DLD1 (cell line): Measurements from ENCODE around the gene SLC8A2.

Experiments
- in situ Hi-C: cut with HindIII; loops from 2 replicates; pipeline ENCODE4 v1.10.0; 2017; ENCODE audit warnings: low sequenced_read_pairs

SLC8A2 gene

DNA sequence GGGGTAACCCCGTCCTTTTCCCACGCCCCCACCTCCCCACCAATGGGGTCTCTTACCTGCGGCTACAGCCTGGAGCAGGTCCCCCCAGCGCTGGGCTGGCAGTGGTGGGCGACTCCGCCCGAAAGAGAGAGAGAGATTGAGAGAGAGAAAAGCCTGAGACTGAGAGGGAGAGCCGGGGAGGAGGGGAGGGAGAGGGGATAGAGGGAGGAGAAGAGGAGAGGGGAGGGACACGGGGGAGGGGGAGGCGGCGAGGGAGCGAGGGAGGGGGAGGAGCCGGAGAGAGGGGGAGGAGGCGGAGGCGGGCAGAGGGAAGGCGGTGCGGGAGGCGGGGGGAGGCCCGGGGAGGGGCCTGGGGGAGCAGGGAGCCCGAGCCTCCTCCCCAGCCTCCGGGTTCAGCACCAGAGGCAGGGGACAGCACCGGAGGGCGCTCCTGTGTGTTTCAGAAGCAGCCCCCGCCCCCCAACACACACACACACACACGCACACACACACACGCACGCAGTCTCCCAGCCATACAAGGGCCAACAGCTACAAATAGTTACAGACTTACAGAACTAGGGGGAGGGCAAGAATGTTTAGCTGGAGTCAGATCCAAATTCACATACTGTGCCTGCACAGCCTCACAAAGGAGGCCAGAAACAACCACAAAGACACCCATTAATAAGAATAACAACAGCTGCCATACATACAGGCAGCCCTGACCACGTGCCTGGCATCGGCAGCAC, at the start of gene SLC8A2:
SLC8A2 (minus strand) TSS at position 161 of the 725 bp plus-strand sequence. CDS start 5,490 bp downstream, outside the sequence.
- in situ Hi-C loops, result no loop called here

DNA sequence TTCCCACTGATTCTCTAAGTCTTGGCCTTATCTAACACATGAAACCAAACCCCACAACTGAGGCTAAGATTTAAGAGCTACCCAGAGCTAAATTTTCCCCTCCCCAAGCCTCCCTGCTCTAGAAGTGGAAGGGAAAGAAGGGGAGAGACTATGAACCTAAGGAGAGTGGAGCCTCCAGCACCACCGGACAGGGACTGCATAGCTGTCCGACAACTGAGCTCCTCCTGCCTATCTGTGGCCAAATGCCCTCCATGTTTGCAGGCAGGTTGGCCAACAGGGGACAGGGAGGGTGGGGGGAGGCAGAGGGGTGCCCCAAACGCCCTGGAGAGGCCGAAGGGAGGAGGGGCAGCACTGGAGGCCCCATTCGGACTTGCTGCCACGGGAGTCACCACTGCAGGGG, 49.1 kb upstream of the SLC8A2 start:
- in situ Hi-C loops, result no loop called here

- in situ Hi-C loops, result no loop called here
These were observed 48.7 kb upstream of the SLC8A2 start for GRCh38 chr19:47520343-47520806.

DNA sequence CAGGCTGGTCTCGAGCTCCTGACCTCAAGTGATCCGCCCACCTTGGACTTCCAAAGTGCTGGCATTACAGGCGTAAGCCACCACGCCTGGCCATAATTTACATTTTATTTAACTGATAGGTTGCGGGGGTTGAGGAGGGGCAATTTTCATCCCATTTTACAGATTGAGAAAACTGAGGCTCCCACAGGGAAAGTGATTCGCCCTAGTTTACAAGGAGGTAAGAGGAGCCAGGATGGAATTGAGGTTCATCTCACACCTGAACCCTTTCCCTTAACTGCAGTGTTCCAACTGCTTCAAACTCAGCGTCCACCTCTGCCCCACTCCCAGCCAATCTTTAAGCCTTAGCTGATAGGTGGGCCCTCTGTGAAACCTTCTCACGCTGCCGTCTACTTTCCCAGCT, 47.2 kb upstream of the SLC8A2 start:
- in situ Hi-C loops, result no loop called here

GRCh38 chr19:47518139-47518538, 46.4 kb upstream of the SLC8A2 start:
- in situ Hi-C loops, result no loop called here

GRCh38 chr19:47514869-47515588, 43.3 kb upstream of the SLC8A2 start, which contains the start of gene NAPA:
Gene NAPA, minus strand, starts transcription at chr19:47515063. Its CDS starts 123 bp downstream, at chr19:47514940.
- in situ Hi-C loops, result no loop called here

DNA sequence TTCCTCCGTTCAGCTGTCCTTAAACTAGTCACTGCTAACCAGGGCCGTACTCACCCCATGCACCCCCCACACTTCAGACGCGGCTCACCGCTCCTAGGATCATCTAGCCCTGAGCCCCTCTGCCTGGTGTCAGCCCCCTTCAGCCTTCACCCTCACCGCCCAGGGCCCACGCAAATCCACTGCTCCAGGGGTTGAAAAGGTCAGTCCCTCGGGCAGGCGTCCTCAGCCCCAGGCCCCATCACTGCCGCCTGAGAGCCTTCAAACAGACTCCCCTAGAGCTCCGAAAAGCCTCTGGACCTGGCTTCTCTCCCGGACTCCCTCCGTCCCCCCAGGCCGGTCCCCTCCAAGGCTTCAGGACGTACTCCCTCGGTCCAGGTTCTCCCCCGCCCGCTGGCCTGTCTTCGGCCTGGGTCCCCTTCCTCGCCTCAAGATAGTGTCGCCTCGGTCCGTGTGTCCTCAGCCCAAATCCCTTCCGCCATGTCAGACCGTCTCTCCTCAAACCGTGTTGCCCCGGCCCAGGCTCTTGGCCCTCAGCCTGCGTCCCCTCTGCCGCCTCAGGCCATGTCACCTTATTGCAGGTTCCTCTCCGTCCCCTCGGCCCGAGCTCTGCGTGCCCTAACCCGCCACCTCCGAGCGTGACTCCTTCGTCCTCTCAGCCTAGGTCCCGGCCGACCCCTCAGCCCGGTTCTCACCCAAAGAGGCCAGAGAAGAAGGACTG, 42.6 kb upstream of the SLC8A2 start:
- in situ Hi-C loops, result no loop called here

DNA sequence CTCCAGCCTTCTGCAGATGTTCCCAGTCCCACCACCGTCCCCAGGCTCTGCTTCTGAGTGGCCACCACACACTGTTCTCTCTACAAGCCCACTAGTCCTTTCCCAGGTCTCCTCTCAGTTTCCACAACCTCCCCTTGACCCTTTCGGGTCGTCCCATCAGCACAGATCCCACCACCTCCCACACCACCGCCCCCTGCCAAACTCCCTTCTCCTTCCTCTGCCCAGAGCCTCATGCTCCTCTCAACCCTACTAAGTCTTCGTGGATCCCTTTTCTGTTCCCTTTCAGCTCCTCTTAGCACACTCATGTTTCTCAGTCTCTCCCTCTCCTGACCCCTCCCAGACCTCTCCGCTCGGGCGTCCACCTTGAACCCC, 41.2 kb upstream of the SLC8A2 start:
- in situ Hi-C loops, result no loop called here

DNA sequence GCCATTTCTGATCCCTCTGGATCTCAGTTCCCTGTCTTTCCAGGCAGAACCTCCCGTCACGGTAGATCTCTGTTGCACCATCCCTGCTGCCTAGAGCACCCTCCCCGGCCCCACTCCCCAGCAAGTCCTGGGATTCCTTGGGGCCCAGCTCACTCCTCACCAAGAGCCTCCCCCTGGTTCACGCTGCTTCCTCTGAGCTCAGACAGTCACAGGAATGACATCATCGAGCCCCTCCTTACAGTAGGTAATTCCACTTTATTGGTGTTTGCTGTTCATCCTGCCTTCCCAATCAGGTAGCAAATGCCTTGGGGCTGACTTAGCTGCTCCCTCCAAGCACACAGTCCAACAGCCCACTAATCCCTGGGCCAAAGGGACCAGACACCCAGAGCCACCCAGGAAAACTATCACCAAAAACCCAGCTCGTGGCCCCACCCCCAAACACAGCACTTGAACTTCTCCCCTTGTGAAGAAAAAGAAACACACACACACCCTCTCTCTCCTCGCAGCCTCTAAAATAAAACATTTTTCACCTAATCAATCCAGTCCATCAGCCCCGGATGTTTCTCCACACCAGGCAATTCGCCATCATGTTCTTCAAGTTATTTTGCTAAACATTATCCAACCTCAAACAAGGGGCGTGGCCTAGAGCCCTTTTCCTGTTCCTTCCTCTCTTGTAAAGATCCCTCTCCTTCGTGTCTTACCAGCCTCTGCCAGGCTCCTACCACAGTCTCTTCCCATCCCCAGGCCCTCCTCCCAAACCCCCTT, 40.7 kb upstream of the SLC8A2 start:
- in situ Hi-C loops, result no loop called here

GRCh38 chr19:47511681-47512080, 40.0 kb upstream of the SLC8A2 start:
- in situ Hi-C loops, result no loop called here

DNA sequence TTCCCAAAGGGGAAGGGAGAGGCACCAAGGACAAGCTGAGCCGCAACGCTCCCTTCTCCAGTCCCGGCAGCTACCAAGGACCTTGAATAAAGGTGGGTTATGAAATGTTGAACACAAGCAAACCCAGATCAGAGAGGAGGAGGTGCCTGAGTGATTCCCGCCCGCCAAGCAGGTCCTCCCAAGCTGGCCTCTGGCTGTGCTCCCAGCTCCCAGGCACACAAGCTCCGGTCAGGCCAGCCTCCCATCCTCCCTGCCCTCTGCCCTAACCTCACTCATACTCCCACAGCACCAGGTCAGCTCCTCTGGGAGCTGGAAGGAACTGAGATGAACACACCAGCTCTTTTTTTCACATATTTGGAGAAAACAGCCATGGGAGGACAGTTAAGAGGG, 39.4 kb upstream of the SLC8A2 start:
- in situ Hi-C loops, result no loop called here

DNA sequence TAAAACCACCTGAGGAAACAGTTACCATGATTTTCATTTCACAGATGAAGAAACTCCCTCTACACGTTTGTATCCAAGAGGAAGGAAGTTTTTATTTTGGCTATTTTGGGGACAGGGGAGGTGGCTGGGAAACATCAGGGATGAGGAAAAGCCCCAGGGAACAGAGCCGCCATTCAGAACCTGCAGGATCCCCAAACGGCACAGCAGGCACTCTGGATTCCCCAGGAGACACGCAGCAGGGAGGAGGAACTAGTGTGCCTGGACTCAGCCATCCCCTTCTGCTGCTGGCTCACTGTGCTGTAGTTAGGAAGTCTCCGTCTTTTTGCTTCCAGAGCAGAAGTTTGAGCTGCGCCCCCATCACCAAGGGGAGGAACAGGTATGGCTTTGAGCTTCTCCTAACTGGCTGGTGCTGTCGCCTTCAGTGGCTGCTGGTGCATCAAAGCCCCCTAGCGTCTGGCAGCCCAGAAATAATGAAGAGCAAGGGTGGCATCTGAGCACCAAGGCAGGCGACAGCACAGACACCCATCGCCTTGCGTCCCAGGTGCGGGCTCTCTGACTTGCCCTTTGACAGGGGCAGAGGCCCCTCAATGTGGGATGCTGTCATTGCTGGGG, 38.9 kb upstream of the SLC8A2 start:
- in situ Hi-C loops, result no loop called here

DNA sequence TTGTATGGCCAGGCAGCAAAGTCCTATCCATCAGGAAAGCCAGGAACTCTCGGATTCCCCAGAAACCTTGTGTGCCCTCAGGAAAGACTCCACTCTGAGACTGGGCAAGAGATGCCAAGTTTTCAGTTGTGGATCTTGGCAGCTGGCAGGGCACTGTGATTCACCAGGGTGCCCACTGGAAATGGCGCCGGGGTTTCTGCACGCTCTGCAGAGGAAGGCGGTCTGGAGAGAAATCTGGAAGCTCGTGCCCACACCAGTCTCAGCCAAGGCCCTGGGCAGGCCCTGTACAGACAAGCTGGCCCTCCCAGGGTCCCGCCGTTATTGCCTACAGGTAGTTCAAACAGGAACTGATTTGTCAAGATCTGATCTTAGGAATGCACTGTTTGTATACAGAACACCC, 38.3 kb upstream of the SLC8A2 start:
- in situ Hi-C loops, result no loop called here

DNA sequence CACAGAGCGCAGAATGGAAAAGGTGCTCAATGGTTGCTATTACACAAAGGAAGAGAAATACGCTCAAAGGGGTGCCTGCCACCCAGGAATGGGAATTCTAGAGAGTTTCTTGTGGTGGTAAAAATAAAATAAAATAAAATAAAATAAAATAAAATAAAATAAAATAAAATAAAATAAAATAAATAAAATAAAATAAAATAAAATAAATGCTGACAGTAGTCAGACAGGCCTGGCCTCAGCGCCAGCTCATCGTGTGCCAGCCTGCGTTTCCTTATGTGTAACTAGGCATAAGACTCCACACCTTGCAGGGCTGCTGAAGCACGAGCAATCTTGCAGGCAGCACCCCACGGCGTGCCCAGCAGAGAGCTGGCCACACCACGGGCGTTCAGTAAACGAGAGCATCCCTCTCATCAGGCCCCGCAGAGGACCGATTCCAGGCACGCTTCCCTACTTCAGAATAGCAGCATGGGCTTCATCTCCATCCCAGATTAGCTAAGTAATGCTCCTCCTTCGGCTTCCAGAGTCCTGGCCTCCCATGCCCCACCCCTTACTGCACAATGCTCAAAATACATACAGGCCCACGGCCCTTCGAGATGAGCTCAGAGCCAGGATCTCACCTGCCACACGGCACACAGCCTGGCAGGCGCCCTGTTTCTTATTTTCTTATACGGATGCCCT, 37.6 kb upstream of the SLC8A2 start:
- in situ Hi-C loops, result no loop called here

- in situ Hi-C loops, result no loop called here
These were observed 37.0 kb upstream of the SLC8A2 start for GRCh38 chr19:47508721-47509120.

GRCh38 chr19:47507924-47508553, 36.3 kb upstream of the SLC8A2 start:
- in situ Hi-C loops, result no loop called here

GRCh38 chr19:47507012-47507411, 35.3 kb upstream of the SLC8A2 start:
- in situ Hi-C loops, result no loop called here

DNA sequence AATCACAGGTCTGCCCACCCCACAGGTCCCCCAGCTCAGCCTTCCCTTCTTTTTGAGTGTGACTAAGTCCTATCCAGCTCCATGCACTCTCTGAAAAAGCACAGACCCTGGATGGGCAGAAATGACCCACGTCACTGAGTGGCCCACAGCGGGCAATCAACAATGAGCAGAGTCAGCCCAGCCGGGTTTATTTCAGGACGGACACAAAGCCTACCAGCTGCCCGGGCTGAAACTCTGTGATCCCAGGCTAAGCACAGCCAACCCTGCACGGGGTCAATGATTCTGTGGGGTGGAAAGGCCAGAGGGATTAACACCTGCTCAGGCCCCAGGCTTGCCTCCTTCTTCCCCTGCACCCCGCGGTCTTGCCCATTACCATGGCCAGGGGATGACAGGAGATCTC, 34.8 kb upstream of the SLC8A2 start:
- in situ Hi-C loops, result no loop called here

DNA sequence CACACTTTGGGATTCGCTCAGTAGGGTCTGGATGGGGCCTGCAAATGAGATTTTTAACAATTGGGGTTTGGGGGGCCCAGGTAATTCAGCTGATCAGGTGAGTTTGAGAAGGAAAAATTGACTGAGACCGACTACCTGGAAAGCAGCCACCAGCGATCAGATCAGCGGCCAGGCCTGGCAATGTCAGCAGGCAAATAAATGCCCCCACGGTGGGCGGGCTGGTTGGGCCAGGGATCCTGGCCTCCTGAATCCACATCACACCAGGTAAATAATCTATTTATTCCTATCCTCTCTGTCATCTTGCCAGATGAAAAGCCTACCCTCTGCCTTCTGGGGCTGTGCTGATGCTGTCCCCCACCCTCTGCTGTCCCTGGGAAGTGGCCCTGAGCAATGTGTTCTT, 33.8 kb upstream of the SLC8A2 start:
- in situ Hi-C loops, result no loop called here

DNA sequence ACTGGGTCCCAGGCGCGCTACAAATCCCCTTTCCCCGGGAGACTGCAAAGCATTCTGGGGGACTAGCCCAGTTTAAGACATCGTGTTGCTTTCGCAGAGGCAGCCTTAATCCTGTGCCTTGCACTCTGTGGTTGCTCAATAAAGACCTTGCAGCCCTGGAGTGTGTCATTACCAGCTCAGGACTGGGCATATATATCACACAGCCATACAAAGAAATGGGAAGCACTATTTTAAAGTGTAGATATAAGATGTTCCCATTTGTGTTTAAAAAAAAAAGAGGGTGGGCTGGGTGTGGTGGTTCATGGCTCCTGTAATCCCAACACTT, 32.1 kb upstream of the SLC8A2 start:
- in situ Hi-C loops, result no loop called here
